Activated T-cell treated with anti-CD3 and anti-CD28 coated beads, Interleukin-2, amount 50 U/mL, for 48 hours (primary cell): Measurements from ENCODE around the gene HEPN1.
A peak's percentile ranks its signal among the peaks of the same experiment; 100 is the strongest.
"Not testable (repeated sequence)": the region's sequence is repeated elsewhere in the genome, so short reads cannot be mapped to it uniquely, and the experiment has no call there.

ENCODE experiments used
- DNase-seq, 2 experiments: peaks; one replicate each; pipeline ENCODE4 v3.0.0-alpha.2; 2020

Gene HEPN1

GRCh38 chr11:124944565-124944964, 25.5 kb downstream of the HEPN1 start:
- no peak for DNase-seq

GRCh38 chr11:124945826-124946225, 26.8 kb downstream of the HEPN1 start:
- no peak for DNase-seq

- no peak for DNase-seq
Observed at GRCh38 chr11:124946735-124947141, 27.7 kb downstream of the HEPN1 start.

GRCh38 chr11:124950601-124951330, 31.7 kb downstream of the HEPN1 start:
- no peak for DNase-seq

GRCh38 chr11:124951341-124951740, 32.3 kb downstream of the HEPN1 start:
- DNase-seq = no peak

GRCh38 chr11:124953753-124954589, 34.9 kb downstream of the HEPN1 start, which contains the start of gene CCDC15:
Gene CCDC15, plus strand, starts transcription at chr11:124954202. Its CDS starts 531 bp downstream, at chr11:124954733.
- DNase-seq = peak; percentile 96

DNA sequence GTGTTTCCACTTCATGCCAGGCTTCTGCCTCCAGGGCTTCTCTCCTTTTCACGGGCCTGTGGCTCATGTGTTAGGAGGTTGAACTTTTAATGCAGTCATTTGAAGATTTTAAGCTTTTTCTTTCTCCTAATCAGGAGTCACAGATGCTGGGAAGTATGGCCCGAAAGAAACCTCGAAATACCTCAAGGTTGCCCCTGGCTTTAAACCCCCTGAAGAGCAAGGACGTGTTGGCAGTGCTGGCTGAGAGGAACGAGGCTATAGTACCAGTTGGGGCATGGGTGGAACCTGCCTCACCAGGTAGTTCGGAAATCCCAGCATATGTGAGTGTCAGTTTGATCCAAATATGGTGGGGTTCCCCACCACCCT, 35.5 kb downstream of the HEPN1 start:
- no peak for DNase-seq

- DNase-seq = no peak
Observed at GRCh38 chr11:124955035-124955434, 36.0 kb downstream of the HEPN1 start.

- no peak for DNase-seq
Observed at GRCh38 chr11:124961972-124962609, 43.0 kb downstream of the HEPN1 start.

DNA sequence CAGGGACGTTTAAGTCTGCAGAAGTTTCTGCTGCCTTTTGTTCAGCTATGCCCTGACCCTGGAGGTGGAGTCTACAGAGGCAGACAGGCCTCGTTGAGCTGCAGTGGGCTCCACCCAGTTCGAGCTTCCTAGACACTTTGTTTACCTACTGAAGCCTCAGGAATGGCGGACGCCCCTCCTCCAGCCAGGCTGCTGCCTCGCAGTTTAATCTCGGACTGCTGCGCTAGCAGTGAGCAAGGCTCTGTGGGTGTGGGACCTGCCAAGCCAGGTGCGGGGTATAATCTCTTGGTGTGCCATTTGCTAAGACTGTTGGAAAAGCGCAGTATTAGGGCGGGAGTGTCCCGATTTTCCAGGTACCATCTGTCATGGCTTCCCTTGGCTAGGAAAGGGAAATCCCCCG, 49.1 kb downstream of the HEPN1 start:
- DNase-seq = not testable (repeated sequence)
